NT2/D1 (cell line): ENCODE measurements around the gene HOXB3.

Source experiments
- DNase-seq: peaks from one replicate; pipeline ENCODE4 v3.0.0-alpha.2; 2011; ENCODE audit warnings: low read depth, low spot score
- H3K27me3 ChIP-seq: 2 replicates; pipeline ENCODE4 v1.6.0; 2011; ENCODE audit warnings: mild to moderate bottlenecking; ENCODE audit not compliant: insufficient read length, insufficient read depth
- H3K36me3 ChIP-seq: 2 replicates; pipeline ENCODE4 v1.6.1; 2011; ENCODE audit warnings: mild to moderate bottlenecking, low read length, mixed read lengths; ENCODE audit not compliant: insufficient read depth, insufficient read length
- H3K4me1 ChIP-seq: 2 replicates; pipeline ENCODE4 v1.5.1; 2011; ENCODE audit not compliant: insufficient read depth, insufficient read length
- H3K4me3 ChIP-seq: 2 replicates; pipeline ENCODE4 v1.5.1; 2011; ENCODE audit warnings: low read depth; ENCODE audit not compliant: insufficient read length
- H3K9ac ChIP-seq: 2 replicates; pipeline ENCODE4 v1.6.0; 2011; ENCODE audit warnings: low read depth; ENCODE audit not compliant: insufficient read length
- H3K9me3 ChIP-seq: 2 replicates; pipeline ENCODE4 v1.5.1; 2011; ENCODE audit warnings: mild to moderate bottlenecking, low read length; ENCODE audit not compliant: insufficient read depth
- SUZ12 ChIP-seq: IDR thresholded peaks from 2 replicates; pipeline ENCODE4 v1.6.1; 2011; ENCODE audit not compliant: insufficient read length, insufficient read depth; ENCODE audit errors: extremely low read depth
- YY1 ChIP-seq: IDR thresholded peaks from 2 replicates; pipeline ENCODE4 v1.6.1; 2011; ENCODE audit not compliant: insufficient read length, insufficient read depth
- ZNF274 ChIP-seq: IDR thresholded peaks from 2 replicates; pipeline ENCODE4 v1.6.1; 2011; ENCODE audit warnings: mild to moderate bottlenecking, low read depth, low read length

HOXB3 gene

GRCh38 chr17:48593840-48594537, 3.9 kb upstream of the HOXB3 start:
- Histone ChIP-seq H3K4me3 (peak overlapping the region; percentile 9), H3K27me3 (peaks cover 100% of the 10 kb centered on the region), H3K36me3 (no peaks in the 10 kb centered on the region), H3K9ac (peak overlapping the region; percentile 36), H3K9me3 (no peaks in the 10 kb centered on the region), H3K4me1 (peaks cover 12% of the 10 kb centered on the region)
- TF ChIP-seq YY1 (peak; percentile 61), SUZ12 (peak; percentile 68), ZNF274 (no peak)
- peak; percentile 67 for DNase-seq

DNA sequence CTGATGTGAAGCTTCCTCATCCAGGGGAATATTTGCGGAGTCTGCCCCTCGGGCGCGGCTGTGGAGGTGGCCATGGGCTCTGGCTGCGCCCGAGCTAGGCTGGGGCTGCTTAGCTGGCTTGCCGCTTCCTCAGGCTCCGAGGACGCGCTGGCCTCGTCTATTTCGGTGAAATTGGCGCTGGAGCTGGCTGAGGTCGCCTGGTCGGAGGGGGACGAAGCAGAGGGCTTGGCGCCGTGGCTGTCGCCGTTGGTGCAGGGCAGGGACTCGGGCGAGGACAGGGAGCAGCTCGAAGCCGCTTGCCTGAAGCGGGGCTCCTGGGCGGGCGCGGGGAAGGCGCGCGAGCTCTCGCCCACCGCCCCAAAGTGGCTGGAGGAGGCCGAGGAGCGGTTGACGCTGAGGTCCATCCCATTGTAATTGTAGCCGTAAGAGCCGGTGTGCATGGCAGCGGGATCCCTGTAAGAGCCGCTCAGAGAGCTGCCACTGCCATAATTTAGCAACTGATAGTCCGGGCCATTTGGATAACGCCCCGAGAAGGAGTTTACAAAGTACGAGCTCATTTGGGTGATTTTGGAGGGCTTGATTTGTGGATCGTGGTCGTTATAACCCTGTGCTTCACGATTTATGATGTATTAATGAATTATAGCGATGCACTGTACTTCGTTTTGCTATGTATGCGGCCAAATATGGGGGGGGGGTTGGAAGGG, 3.2 kb upstream of the HOXB3 start, which contains the start of gene HOXB5:
Gene HOXB5, minus strand, starts transcription at position 654 of the 704 bp plus-strand sequence. Its CDS starts 97 bp downstream, at position 557.
- no peaks in the 10 kb centered on the region for H3K36me3 ChIP-seq
- peaks cover 12% of the 10 kb centered on the region for H3K4me1 ChIP-seq
- no peaks in the 10 kb centered on the region for H3K9me3 ChIP-seq
- H3K27me3 ChIP-seq, result peaks cover 100% of the 10 kb centered on the region
- no peak for TF ChIP-seq YY1
- no peak for TF ChIP-seq SUZ12
- no peak for TF ChIP-seq ZNF274
- H3K9ac ChIP-seq, result peak within 1 kb of the TSS; percentile 59
- peak within 1 kb of the TSS; percentile 31 for H3K4me3 ChIP-seq
- DNase-seq, result no peak

DNA sequence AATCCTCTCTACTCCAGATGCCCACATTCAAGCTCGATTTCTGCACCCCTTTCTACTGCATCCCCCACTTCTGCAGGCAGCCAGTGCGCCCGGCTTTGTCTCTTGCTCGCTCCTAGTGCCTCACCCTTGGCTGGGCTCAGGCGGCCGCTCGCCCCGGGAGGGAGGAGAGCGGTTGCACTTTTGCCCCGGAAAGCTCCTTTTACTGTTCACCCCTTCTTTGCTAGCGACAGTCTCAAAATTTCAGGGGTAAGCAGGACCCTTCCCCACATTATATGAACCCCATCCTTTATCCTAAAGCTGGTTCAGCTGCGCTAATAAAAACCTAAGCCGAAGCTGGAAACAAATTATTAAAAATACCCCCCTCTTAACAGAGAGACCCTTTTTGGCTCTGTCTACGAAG, 2.5 kb upstream of the HOXB3 start:
- Histone ChIP-seq H3K9ac (no peak overlapping the region), H3K4me3 (no peak overlapping the region), H3K9me3 (no peaks in the 10 kb centered on the region), H3K36me3 (no peaks in the 10 kb centered on the region), H3K27me3 (peaks cover 100% of the 10 kb centered on the region), H3K4me1 (peaks cover 12% of the 10 kb centered on the region)
- no peak for TF ChIP-seq YY1
- TF ChIP-seq SUZ12, result peak; percentile 77
- no peak for DNase-seq

DNA sequence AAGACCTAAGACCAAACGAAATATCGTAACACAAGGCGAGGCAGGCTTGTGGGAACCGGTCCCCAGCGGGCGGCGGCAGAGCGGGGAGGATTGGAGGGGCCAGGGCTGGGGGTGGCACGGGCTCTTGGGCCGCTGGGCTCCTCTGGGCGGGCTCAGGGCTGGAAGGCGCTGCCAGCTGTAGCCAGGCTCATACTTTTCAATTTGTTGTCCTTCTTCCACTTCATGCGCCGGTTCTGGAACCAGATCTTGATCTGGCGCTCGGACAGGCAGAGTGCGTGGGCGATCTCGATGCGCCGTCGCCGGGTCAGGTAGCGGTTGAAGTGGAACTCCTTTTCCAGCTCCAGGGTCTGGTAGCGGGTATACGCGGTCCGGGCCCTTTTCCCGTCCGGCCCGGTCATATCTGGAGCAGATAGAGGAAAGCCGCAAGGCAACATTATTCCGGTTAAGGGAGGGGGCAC, 2.0 kb upstream of the HOXB3 start:
- no peak for DNase-seq
- Histone ChIP-seq H3K27me3 (peaks cover 100% of the 10 kb centered on the region), H3K4me1 (peaks cover 10% of the 10 kb centered on the region), H3K9me3 (no peaks in the 10 kb centered on the region), H3K36me3 (no peaks in the 10 kb centered on the region), H3K4me3 (no peak overlapping the region), H3K9ac (no peak overlapping the region)
- TF ChIP-seq ZNF274 (no peak), SUZ12 (peak; percentile 58)

GRCh38 chr17:48591255-48592056, 1.4 kb upstream of the HOXB3 start:
- H3K27me3 ChIP-seq, result peaks cover 100% of the 10 kb centered on the region
- H3K9me3 ChIP-seq, result no peaks in the 10 kb centered on the region
- no peak overlapping the region for H3K4me3 ChIP-seq

GRCh38 chr17:48590607-48591161, 643 bp upstream of the HOXB3 start:
- H3K4me1 ChIP-seq, result peaks cover 11% of the 10 kb centered on the region

More at GRCh38 chr17:48591255-48592056, 1.4 kb upstream of the HOXB3 start:
- no peak for TF ChIP-seq SUZ12
- Histone ChIP-seq H3K36me3 (no peaks in the 10 kb centered on the region), H3K4me1 (peaks cover 9% of the 10 kb centered on the region), H3K9ac (no peak overlapping the region)
- DNase-seq, result no peak

More at GRCh38 chr17:48590607-48591161, 643 bp upstream of the HOXB3 start:
- no peak overlapping the region for H3K9ac ChIP-seq
- peaks cover 100% of the 10 kb centered on the region for H3K27me3 ChIP-seq
- no peak overlapping the region for H3K4me3 ChIP-seq
- H3K36me3 ChIP-seq, result no peaks in the 10 kb centered on the region
- TF ChIP-seq YY1 (no peak), SUZ12 (no peak), ZNF274 (no peak)
- H3K9me3 ChIP-seq, result no peaks in the 10 kb centered on the region
- no peak for DNase-seq
